ENCODE results near the gene DPM2.

Gene DPM2

GRCh38 chr9:127972236-127972871 lies 34.7 kb upstream of the DPM2 start:
- no peak for DNase-seq

- no peak for DNase-seq
Measured at GRCh38 chr9:127971357-127972235, 33.9 kb upstream of the DPM2 start.

GRCh38 chr9:127970401-127971313 lies 33.0 kb upstream of the DPM2 start:
- peak; percentile 61 for DNase-seq

GRCh38 chr9:127968700-127969383 lies 31.2 kb upstream of the DPM2 start:
- no peak for DNase-seq

GRCh38 chr9:127968042-127968441 lies 30.4 kb upstream of the DPM2 start:
- DNase-seq = no peak

- no peak for DNase-seq
Measured at GRCh38 chr9:127967151-127967809, 29.6 kb upstream of the DPM2 start.

- no peak for DNase-seq
Measured at GRCh38 chr9:127966416-127967150, 28.9 kb upstream of the DPM2 start.

- DNase-seq = no peak
Measured at GRCh38 chr9:127965953-127966352, 28.3 kb upstream of the DPM2 start.

- no peak for DNase-seq
Measured at GRCh38 chr9:127963359-127964064, 25.9 kb upstream of the DPM2 start.

- no peak for DNase-seq
Measured at GRCh38 chr9:127963041-127963358, 25.3 kb upstream of the DPM2 start.

- no peak for DNase-seq
Measured at GRCh38 chr9:127962278-127962677, 24.6 kb upstream of the DPM2 start.

- DNase-seq = no peak
Measured at GRCh38 chr9:127961613-127962155, 24.0 kb upstream of the DPM2 start.

- no peak for DNase-seq
Measured at GRCh38 chr9:127961155-127961490, 23.5 kb upstream of the DPM2 start.

GRCh38 chr9:127960410-127961154 lies 22.9 kb upstream of the DPM2 start:
- DNase-seq = no peak

- DNase-seq = no peak
Measured at GRCh38 chr9:127959841-127960409, 22.3 kb upstream of the DPM2 start.

GRCh38 chr9:127959398-127959797 lies 21.7 kb upstream of the DPM2 start:
- DNase-seq = no peak

- no peak for DNase-seq
Measured at GRCh38 chr9:127958728-127959127, 21.1 kb upstream of the DPM2 start.

GRCh38 chr9:127955294-127956015 lies 17.8 kb upstream of the DPM2 start:
- peak; percentile 93 for DNase-seq

- no peak for DNase-seq
Measured at GRCh38 chr9:127954831-127955293, 17.2 kb upstream of the DPM2 start.

Measured in NCI-H1436 (cell line).